Loucy (cell line): ENCODE data around the gene CALN1.

Source experiments
- CTCF ChIP-seq: fragments of 200-600 bp; sonication (generic); conservative IDR thresholded peaks from 2 replicates; pipeline ENCODE4 v1.5.1; 2014; ENCODE audit warnings: mild to moderate bottlenecking, antibody characterized with exemption, low read length
- EZH2phosphoT487 ChIP-seq: fragments of 200-600 bp; IDR thresholded peaks from 2 replicates; pipeline ENCODE4 v1.6.1; 2018; ENCODE audit warnings: antibody characterized with exemption, mild to moderate bottlenecking, moderate library complexity, borderline replicate concordance

- TF ChIP-seq CTCF: no peak
- no peak for TF ChIP-seq EZH2phosphoT487
Measured at GRCh38 chr7:72055426-72055825, 356.7 kb downstream of the CALN1 start.
